HepG2 (cell line): Measurements from ENCODE around the gene ATP8B1. TPM values are rescaled to one million over a fixed set of nuclear protein-coding genes. Genes with fewer than 3 reads are reported as not detected.
A peak's percentile ranks its signal among the peaks of the same experiment; 100 is the strongest.

Source experiments
- ARNT2 ChIP-seq: sonication (generic); formaldehyde crosslinking; IDR thresholded peaks from 2 replicates; pipeline ENCODE4 v1.8.0; 2022; ENCODE audit warnings: mild to moderate bottlenecking, low read depth, missing genetic modification reagents, moderate library complexity
- BCL6 ChIP-seq: IDR thresholded peaks from 2 replicates; pipeline ENCODE4 v1.6.1; 2016; ENCODE audit warnings: missing genetic modification reagents, missing compliant biosample characterization
- ELF3 ChIP-seq: IDR thresholded peaks from 2 replicates; pipeline ENCODE4 v1.6.1; 2016; ENCODE audit warnings: missing genetic modification reagents, missing compliant biosample characterization
- FOSL2 ChIP-seq: sonication (generic); formaldehyde crosslinking; IDR thresholded peaks from 2 replicates; pipeline ENCODE4 v1.4.0; 2020; ENCODE audit warnings: missing genetic modification reagents
- HOXA9 ChIP-seq: sonication (generic); formaldehyde crosslinking; IDR thresholded peaks from 2 replicates; pipeline ENCODE4 v1.8.1; 2022; ENCODE audit warnings: missing genetic modification reagents, mild to moderate bottlenecking, moderate library complexity, borderline replicate concordance
- KMT2B ChIP-seq: IDR thresholded peaks from 2 replicates; pipeline ENCODE4 v1.6.1; 2016; ENCODE audit warnings: missing genetic modification reagents, missing compliant biosample characterization
- RAD21 ChIP-seq: fragments of 450-650 bp; formaldehyde crosslinking; IDR thresholded peaks from 2 replicates; pipeline ENCODE4 v1.5.0; 2020; ENCODE audit warnings: mild to moderate bottlenecking
- RBFOX2 ChIP-seq: fragments of 200-400 bp; formaldehyde crosslinking; IDR thresholded peaks from 2 replicates; pipeline ENCODE4 v1.6.1; 2017; ENCODE audit warnings: low read depth, mild to moderate bottlenecking, low read length
- REPIN1 ChIP-seq: sonication (generic); formaldehyde crosslinking; IDR thresholded peaks from 2 replicates; pipeline ENCODE4 v1.8.0; 2022; ENCODE audit warnings: missing genetic modification reagents, low read depth, mild to moderate bottlenecking, borderline replicate concordance
- SETDB1 ChIP-seq: sonication (generic); formaldehyde crosslinking; IDR thresholded peaks from 2 replicates; pipeline ENCODE4 v1.5.1; 2020; ENCODE audit warnings: missing genetic modification reagents, mild to moderate bottlenecking, borderline replicate concordance
- SIN3A ChIP-seq: IDR thresholded peaks from 2 replicates; pipeline ENCODE4 v1.6.1; 2011; ENCODE audit warnings: low read depth, mild to moderate bottlenecking, control low read depth, low read length, borderline replicate concordance
- ZNF430 ChIP-seq: sonication (generic); formaldehyde crosslinking; IDR thresholded peaks from 2 replicates; pipeline ENCODE4 v1.9.0; 2021; ENCODE audit warnings: mild to moderate bottlenecking, missing genetic modification reagents
- ZNF570 ChIP-seq: sonication (generic); formaldehyde crosslinking; IDR thresholded peaks from 2 replicates; pipeline ENCODE4 v1.4.0; 2020; ENCODE audit warnings: mild to moderate bottlenecking, missing genetic modification reagents, borderline replicate concordance
- polyA plus RNA-seq, 8 experiments: library from polyadenylated mRNA; depleted of rRNA in 3 of 8; stranded (reverse) in 7 of 8; unstranded in 1 of 8; fragments of >200 nt; fragmentation: Illumina TruSeq in 4 of 8; extraction: Trizol in 4 of 8; gene quantifications; 2 replicates each; pipeline versions ENCODE4 v1.2.1 to v1.2.3, GENCODE V29; 2011 to 2016; ENCODE audit warnings: low read depth in 4 of 8, missing spikeins in 1 of 8, mixed read lengths in 1 of 8; ENCODE audit not compliant: insufficient read depth in 1 of 8
- total RNA-seq, 5 experiments: library from RNA; depleted of rRNA; stranded (reverse); fragments of >200 nt; fragmentation: Illumina TruSeq; extraction: Trizol; gene quantifications; 2 replicates each; pipeline ENCODE4 v1.2.3, GENCODE V29; 2016; ENCODE audit warnings: low read depth in 1 of 5
- TF ChIP-seq, protein P1 (sequence below): sonication (generic); formaldehyde crosslinking; conservative IDR thresholded peaks from 2 replicates; pipeline ENCODE4 v1.5.0; 2020; ENCODE audit warnings: missing genetic modification reagents
- TF ChIP-seq, protein P2 (sequence below): sonication (generic); formaldehyde crosslinking; IDR thresholded peaks from 2 replicates; pipeline ENCODE4 v1.4.0; 2020; ENCODE audit warnings: mild to moderate bottlenecking, missing genetic modification reagents
- TF ChIP-seq, protein P3 (sequence below): IDR thresholded peaks from 2 replicates; pipeline ENCODE4 v1.4.0; 2020; ENCODE audit warnings: mild to moderate bottlenecking, missing genetic modification reagents
- TF ChIP-seq, protein P4 (sequence below): fragments of 450-650 bp; IDR thresholded peaks from 2 replicates; pipeline ENCODE4 v1.6.1; 2016
- TF ChIP-seq, protein P5 (sequence below): IDR thresholded peaks from 2 replicates; pipeline ENCODE4 v1.6.1; 2016; ENCODE audit warnings: missing compliant biosample characterization, missing genetic modification reagents, borderline replicate concordance

Gene ATP8B1
- total and polyA plus RNA-seq, 2 of the 13 experiments (the other 11 are each of a cell fraction or from before 2014, with no cell fraction given), result 2.8 to 4.0 TPM

DNA sequence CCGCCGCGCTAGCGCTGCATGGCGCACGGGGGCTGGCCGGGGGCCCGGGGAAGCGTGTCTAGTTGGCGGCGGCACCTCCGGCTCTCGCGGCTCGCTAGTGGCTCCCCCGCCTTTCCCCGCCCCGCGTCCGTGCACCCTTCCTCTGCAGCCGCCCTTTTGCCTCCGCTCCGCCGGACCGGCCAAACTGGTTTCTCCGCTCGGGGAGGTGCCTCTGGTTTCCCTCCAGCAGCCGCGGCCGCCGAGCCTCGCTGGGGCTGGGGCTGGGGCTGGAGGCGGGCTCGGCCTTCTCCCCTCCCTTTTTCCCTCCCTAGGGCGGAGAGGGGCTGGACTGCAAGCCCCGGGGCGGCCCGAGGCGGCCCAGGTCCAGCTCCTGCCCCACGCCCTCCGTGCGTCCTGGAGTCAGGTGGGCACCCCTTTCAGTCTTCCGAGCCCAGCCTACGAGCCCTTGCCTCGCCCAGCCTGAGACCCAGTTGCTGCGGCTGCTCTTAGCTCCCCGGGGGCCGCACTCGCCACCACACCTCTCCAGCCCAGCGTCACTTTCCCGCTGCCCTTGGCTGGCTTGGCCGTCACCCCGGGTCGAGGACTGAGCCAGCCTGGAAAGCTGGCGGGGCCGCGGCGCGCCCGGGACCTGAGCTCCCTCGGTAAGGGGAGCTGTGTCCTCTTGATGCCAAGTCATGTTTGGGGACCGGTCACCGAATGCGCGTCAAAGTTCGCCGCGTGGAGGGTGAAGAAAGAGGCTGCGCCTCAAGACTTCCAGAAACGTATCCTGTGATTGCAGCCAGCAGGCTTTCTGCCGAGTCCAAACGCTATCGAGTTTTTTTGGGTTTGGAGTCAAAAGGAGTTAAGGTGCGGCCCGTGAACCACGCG is at the start of gene ATP8B1 (continued):
- TF ChIP-seq SIN3A (no peak), ELF3 (CRISPR knock-in tag) (no peak), HOXA9 (CRISPR knock-in tag) (no peak), SETDB1 (CRISPR knock-in tag) (no peak), ARNT2 (CRISPR knock-in tag) (no peak), FOSL2 (CRISPR knock-in tag) (peak; percentile 24; the same call in 1 of the 2 replicates), RBFOX2 (peak; percentile 85), ZNF570 (CRISPR knock-in tag) (no peak), BCL6 (peak; percentile 46), RAD21 (CRISPR knock-in tag) (peak; percentile 6; the same call in 1 of the 2 replicates), KMT2B (CRISPR knock-in tag) (peak; percentile 32; the same call in 1 of the 2 replicates), ZNF430 (no peak), REPIN1 (0 out of 2 replicates have a peak, but pooled peaks have one; percentile 31)
- TF ChIP-seq, protein P1, sequence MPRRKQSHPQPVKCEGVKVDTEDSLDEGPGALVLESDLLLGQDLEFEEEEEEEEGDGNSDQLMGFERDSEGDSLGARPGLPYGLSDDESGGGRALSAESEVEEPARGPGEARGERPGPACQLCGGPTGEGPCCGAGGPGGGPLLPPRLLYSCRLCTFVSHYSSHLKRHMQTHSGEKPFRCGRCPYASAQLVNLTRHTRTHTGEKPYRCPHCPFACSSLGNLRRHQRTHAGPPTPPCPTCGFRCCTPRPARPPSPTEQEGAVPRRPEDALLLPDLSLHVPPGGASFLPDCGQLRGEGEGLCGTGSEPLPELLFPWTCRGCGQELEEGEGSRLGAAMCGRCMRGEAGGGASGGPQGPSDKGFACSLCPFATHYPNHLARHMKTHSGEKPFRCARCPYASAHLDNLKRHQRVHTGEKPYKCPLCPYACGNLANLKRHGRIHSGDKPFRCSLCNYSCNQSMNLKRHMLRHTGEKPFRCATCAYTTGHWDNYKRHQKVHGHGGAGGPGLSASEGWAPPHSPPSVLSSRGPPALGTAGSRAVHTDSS (CRISPR knock-in tag), result no peak
- TF ChIP-seq, protein P2, sequence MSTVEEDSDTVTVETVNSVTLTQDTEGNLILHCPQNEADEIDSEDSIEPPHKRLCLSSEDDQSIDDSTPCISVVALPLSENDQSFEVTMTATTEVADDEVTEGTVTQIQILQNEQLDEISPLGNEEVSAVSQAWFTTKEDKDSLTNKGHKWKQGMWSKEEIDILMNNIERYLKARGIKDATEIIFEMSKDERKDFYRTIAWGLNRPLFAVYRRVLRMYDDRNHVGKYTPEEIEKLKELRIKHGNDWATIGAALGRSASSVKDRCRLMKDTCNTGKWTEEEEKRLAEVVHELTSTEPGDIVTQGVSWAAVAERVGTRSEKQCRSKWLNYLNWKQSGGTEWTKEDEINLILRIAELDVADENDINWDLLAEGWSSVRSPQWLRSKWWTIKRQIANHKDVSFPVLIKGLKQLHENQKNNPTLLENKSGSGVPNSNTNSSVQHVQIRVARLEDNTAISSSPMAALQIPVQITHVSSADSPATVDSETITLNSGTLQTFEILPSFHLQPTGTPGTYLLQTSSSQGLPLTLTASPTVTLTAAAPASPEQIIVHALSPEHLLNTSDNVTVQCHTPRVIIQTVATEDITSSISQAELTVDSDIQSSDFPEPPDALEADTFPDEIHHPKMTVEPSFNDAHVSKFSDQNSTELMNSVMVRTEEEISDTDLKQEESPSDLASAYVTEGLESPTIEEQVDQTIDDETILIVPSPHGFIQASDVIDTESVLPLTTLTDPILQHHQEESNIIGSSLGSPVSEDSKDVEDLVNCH (CRISPR knock-in tag), result no peak
- TF ChIP-seq, protein P3, sequence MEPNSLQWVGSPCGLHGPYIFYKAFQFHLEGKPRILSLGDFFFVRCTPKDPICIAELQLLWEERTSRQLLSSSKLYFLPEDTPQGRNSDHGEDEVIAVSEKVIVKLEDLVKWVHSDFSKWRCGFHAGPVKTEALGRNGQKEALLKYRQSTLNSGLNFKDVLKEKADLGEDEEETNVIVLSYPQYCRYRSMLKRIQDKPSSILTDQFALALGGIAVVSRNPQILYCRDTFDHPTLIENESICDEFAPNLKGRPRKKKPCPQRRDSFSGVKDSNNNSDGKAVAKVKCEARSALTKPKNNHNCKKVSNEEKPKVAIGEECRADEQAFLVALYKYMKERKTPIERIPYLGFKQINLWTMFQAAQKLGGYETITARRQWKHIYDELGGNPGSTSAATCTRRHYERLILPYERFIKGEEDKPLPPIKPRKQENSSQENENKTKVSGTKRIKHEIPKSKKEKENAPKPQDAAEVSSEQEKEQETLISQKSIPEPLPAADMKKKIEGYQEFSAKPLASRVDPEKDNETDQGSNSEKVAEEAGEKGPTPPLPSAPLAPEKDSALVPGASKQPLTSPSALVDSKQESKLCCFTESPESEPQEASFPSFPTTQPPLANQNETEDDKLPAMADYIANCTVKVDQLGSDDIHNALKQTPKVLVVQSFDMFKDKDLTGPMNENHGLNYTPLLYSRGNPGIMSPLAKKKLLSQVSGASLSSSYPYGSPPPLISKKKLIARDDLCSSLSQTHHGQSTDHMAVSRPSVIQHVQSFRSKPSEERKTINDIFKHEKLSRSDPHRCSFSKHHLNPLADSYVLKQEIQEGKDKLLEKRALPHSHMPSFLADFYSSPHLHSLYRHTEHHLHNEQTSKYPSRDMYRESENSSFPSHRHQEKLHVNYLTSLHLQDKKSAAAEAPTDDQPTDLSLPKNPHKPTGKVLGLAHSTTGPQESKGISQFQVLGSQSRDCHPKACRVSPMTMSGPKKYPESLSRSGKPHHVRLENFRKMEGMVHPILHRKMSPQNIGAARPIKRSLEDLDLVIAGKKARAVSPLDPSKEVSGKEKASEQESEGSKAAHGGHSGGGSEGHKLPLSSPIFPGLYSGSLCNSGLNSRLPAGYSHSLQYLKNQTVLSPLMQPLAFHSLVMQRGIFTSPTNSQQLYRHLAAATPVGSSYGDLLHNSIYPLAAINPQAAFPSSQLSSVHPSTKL (CRISPR knock-in tag), result peak; percentile 35
- TF ChIP-seq, protein P4, sequence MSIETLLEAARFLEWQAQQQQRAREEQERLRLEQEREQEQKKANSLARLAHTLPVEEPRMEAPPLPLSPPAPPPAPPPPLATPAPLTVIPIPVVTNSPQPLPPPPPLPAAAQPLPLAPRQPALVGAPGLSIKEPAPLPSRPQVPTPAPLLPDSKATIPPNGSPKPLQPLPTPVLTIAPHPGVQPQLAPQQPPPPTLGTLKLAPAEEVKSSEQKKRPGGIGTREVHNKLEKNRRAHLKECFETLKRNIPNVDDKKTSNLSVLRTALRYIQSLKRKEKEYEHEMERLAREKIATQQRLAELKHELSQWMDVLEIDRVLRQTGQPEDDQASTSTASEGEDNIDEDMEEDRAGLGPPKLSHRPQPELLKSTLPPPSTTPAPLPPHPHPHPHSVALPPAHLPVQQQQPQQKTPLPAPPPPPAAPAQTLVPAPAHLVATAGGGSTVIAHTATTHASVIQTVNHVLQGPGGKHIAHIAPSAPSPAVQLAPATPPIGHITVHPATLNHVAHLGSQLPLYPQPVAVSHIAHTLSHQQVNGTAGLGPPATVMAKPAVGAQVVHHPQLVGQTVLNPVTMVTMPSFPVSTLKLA, result no peak
- TF ChIP-seq, protein P5, sequence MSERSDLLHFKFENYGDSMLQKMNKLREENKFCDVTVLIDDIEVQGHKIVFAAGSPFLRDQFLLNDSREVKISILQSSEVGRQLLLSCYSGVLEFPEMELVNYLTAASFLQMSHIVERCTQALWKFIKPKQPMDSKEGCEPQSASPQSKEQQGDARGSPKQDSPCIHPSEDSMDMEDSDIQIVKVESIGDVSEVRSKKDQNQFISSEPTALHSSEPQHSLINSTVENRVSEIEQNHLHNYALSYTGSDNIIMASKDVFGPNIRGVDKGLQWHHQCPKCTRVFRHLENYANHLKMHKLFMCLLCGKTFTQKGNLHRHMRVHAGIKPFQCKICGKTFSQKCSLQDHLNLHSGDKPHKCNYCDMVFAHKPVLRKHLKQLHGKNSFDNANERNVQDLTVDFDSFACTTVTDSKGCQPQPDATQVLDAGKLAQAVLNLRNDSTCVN (CRISPR knock-in tag), result peak; percentile 35; the same call in 1 of the 2 replicates
